ENCODE results near the gene MED12. TPM values are rescaled to one million over a fixed set of nuclear protein-coding genes. Genes with fewer than 3 reads are reported as not detected.

MED12 gene
- total RNA-seq, 1 experiment from 2014 or later: 44.1 TPM

- no peaks in the 10 kb centered on the region for H3K27me3 ChIP-seq (replicated peaks; ENCODE audit: control insufficient read depth, insufficient read depth, low read length)
- Mint-ChIP-seq H3K4me3 (ENCODE audit: unreplicated experiment) (no peak overlapping the region), H3K9me3 (ENCODE audit: unreplicated experiment) (no peaks in the 10 kb centered on the region), H3K27ac (ENCODE audit: unreplicated experiment) (no peak overlapping the region), H3K36me3 (ENCODE audit: insufficient read depth, unreplicated experiment) (no peaks in the 10 kb centered on the region), H3K4me1 (ENCODE audit: low read depth, unreplicated experiment) (peaks cover 10% of the 10 kb centered on the region), H3K27me3 (ENCODE audit: insufficient read depth, unreplicated experiment) (no peaks in the 10 kb centered on the region)
- BruUV-seq (replicated peaks): no TSS peak
- no peaks in the 10 kb centered on the region for H3K9me3 ChIP-seq
- no peak for DNase-seq
- ChIA-PET POLR2A (no interaction called here), CTCF (no interaction called here)
- H3K36me3 ChIP-seq (ENCODE audit: control insufficient read depth, insufficient read depth, low read length): no peaks in the 10 kb centered on the region
- peaks cover 15% of the 10 kb centered on the region for H3K4me1 ChIP-seq
- TF ChIP-seq CTCF (IDR thresholded peaks at IDR 0.05; ENCODE audit: insufficient read depth in 1 of 2, low read depth in 1 of 2, low read length in 1 of 2, severe bottlenecking in 1 of 2, unreplicated experiment in 1 of 2): no peak
- intact Hi-C loops (cut with micrococcal nuclease; ENCODE audit: unreplicated experiment): no loop called here
- H3K4me3 ChIP-seq (ENCODE audit: low read depth, low read length): no peak overlapping the region
Measured at GRCh38 chrX:71085900-71086299, 32.5 kb upstream of the MED12 start.

GRCh38 chrX:71091263-71091662 lies 27.1 kb upstream of the MED12 start:
- no peaks in the 10 kb centered on the region for H3K4me1 Mint-ChIP-seq (ENCODE audit: low read depth, unreplicated experiment)
- no peak overlapping the region for H3K4me3 Mint-ChIP-seq (ENCODE audit: unreplicated experiment)
- no peaks in the 10 kb centered on the region for H3K27me3 Mint-ChIP-seq (ENCODE audit: insufficient read depth, unreplicated experiment)
- H3K27me3 ChIP-seq (replicated peaks; ENCODE audit: control insufficient read depth, insufficient read depth, low read length): no peaks in the 10 kb centered on the region
- no peak for DNase-seq
- no peak overlapping the region for H3K27ac Mint-ChIP-seq (ENCODE audit: unreplicated experiment)
- intact Hi-C loops (cut with micrococcal nuclease; ENCODE audit: unreplicated experiment): loop anchor here (10.0 kb wide), 1 partner anchor 96 kb away; no protein-coding TSS in a partner anchor
- H3K9me3 Mint-ChIP-seq (ENCODE audit: unreplicated experiment): no peaks in the 10 kb centered on the region
- H3K9me3 ChIP-seq: no peaks in the 10 kb centered on the region
- no peaks in the 10 kb centered on the region for H3K36me3 ChIP-seq (ENCODE audit: control insufficient read depth, insufficient read depth, low read length)
- BruUV-seq (replicated peaks): no TSS peak
- H3K36me3 Mint-ChIP-seq (ENCODE audit: insufficient read depth, unreplicated experiment): no peaks in the 10 kb centered on the region
- ChIA-PET CTCF (interaction anchor here (0.6 kb wide), 1 partner anchor 524 kb away, joined by 3 read pairs; no protein-coding TSS in a partner anchor), POLR2A (no interaction called here)
- TF ChIP-seq CTCF (IDR thresholded peaks at IDR 0.05; ENCODE audit: insufficient read depth in 1 of 2, low read depth in 1 of 2, low read length in 1 of 2, severe bottlenecking in 1 of 2, unreplicated experiment in 1 of 2): no peak
- H3K4me3 ChIP-seq (ENCODE audit: low read depth, low read length): no peak overlapping the region
- no peaks in the 10 kb centered on the region for H3K4me1 ChIP-seq

DNA sequence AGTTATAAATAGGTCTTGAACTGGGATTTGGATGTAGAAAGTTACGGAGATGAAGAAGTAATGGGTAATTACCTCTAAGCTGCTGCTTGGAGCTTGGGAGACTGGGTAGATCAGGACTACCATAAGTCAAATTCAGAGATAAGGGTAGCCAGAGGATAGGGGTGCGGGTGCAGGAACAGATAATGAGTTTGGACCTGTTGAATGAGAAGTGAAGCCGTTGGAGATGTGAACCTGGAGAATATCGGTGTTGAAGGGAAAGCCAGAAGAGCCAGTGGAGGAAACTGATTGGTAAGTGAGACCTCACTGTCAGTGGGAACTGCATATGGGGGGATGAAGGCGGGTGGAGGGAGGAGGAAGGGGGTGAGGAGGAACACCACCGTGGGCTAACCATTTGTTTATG lies 23.4 kb upstream of the MED12 start:
- H3K4me3 ChIP-seq (ENCODE audit: low read depth, low read length): peak overlapping the region; percentile 66
- H3K27ac Mint-ChIP-seq (ENCODE audit: unreplicated experiment): peak overlapping the region; percentile 57
- POLR2A ChIA-PET: no interaction called here
- H3K27me3 ChIP-seq (replicated peaks; ENCODE audit: control insufficient read depth, insufficient read depth, low read length): no peaks in the 10 kb centered on the region
- H3K4me1 Mint-ChIP-seq (ENCODE audit: low read depth, unreplicated experiment): no peaks in the 10 kb centered on the region
- no peaks in the 10 kb centered on the region for H3K9me3 Mint-ChIP-seq (ENCODE audit: unreplicated experiment)
- H3K4me1 ChIP-seq: no peaks in the 10 kb centered on the region
- TSS peak; percentile 83 for BruUV-seq (replicated peaks)
- no peak for DNase-seq
- intact Hi-C loops (cut with micrococcal nuclease; ENCODE audit: unreplicated experiment): loop anchor here (10.0 kb wide), 1 partner anchor 100 kb away; no protein-coding TSS in a partner anchor
- H3K36me3 ChIP-seq (ENCODE audit: control insufficient read depth, insufficient read depth, low read length): no peaks in the 10 kb centered on the region
- H3K27me3 Mint-ChIP-seq (ENCODE audit: insufficient read depth, unreplicated experiment): no peaks in the 10 kb centered on the region
- H3K9me3 ChIP-seq: no peaks in the 10 kb centered on the region
- TF ChIP-seq CTCF (IDR thresholded peaks at IDR 0.05; ENCODE audit: insufficient read depth in 1 of 2, low read depth in 1 of 2, low read length in 1 of 2, severe bottlenecking in 1 of 2, unreplicated experiment in 1 of 2): no peak
- H3K36me3 Mint-ChIP-seq (ENCODE audit: insufficient read depth, unreplicated experiment): no peaks in the 10 kb centered on the region
- peak overlapping the region; percentile 91 for H3K4me3 Mint-ChIP-seq (ENCODE audit: unreplicated experiment)
- CTCF ChIA-PET: no interaction called here

All from Caco-2 (cell line).